Fibroblast of upper back skin (primary cell): Measurements from ENCODE around the gene POU2F1.

ENCODE experiments used
- DNase-seq: peaks from one replicate; pipeline ENCODE4 v3.0.0-alpha.2; 2013

Gene POU2F1

DNA sequence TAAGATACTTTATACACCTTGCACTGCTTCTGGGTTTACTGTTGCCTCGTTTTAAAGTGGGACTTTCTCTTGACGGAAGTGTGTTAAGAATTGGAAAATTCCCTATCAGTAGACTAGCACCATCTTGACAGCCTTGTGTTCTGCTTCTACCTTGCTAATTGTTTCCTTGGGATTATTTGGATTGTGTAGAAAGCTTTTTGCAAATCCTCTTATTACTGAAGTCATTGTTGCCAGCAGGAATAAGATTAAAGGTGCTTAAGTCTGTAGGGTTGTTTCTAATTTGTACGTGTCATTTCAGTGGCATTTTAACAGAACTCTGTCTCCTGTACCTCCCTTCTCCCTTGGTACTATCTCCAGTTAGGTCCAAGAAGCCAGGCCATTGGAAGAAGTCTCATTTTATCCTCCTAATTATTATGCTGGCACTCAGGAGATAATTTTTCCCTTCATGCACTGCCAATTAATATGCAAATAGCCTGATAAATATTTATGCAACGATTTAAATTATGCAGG is 107.7 kb downstream of the POU2F1 start:
- no peak for DNase-seq

DNA sequence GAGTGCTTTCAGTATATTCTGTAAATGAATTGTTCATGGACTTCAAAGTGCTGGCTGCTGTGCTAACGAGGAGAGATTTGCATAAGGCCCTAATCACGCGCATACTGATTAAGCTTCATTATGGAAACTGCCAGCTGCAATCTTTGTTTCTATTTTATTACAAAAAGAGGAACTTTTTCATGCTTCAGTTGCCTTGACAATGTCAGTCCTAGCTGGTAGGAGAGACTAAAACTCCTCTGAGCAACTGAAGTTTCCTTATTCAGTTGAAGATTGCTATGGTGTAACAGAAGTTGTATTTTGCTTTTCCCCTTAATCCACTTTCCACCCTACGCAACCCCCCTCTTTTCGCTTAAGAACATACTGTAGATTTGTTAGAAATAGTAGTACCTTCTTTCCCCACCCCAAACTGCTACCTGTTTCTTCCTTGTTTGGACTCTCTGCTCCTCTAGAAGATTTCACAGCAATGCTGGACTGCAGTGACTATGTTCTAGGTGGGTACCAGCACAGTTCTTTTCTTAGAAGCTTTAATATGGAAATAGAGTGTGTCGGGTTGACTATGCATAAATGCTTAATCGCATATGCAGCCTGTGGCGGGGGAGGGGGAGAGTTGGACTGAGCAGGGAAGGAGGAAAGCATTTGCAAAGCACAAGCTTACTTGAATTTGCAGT is 108.3 kb downstream of the POU2F1 start:
- no peak for DNase-seq

DNA sequence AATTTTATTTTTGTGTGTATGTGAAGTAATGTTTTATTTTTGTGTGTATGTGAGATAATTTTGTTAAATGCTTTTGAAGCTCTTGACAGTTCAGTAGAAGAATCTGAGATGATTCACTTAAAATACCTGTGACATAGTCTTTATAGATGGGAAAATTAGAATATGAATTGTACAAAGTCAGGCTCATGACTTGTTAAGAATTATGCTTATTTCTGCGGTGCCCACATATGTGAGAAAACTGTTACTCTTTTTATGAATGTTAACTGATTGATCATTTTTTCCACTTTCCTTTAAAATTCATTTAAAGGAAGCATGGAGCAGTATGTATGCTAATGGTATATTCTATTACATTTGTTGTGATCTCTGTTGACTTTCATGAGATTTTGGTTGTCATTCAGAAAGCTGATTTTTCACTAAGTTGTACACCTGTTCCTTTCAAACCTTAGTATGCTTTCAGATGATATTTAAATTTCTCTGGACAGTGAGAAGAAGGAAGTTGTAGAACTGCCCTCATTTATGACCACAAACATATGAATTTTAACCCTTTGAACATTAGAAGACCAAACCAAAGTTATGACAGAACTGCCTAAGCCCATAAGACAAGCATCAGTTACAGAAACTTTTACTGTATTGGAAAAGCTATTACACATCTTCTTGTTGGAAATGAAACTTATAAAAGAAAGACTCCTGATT is 110.1 kb downstream of the POU2F1 start:
- DNase-seq = no peak

DNA sequence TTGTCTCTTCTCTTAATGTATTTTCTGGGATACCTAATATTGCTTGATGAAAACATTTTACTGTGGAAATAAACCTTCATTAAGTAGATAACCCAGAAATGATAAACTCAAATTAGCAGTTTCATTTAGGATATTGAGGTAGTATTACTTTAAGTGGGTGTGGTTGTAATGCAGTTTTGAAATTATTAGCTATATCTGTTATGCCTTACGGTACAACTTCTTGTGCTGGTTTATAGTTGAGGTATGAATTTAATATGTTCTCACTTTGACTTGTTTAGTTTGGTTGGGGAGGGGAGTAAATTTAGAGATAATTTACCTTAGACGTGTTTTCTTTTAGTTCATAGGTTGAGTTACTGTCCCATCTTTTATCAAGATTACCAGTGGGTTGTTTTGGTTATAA is 111.0 kb downstream of the POU2F1 start:
- no peak for DNase-seq

DNA sequence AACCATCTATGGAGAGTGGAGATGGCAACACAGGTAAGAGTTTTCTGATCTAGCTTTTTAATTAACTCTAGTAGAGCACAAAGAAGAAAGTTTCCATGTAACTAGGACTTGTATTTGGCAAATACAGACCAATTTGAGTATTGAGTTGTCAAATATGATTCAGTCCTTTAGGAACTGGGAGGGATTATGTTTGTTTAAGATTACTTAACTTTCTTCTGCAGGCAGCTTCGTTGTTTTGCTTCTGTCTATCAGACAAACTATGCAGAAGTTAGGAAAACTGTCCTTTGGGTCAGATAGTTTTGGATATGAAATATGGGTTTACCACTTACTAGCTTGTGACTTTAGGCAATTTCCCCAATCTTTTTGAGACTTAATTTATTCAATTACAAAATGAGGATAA is 111.8 kb downstream of the POU2F1 start:
- no peak for DNase-seq

DNA sequence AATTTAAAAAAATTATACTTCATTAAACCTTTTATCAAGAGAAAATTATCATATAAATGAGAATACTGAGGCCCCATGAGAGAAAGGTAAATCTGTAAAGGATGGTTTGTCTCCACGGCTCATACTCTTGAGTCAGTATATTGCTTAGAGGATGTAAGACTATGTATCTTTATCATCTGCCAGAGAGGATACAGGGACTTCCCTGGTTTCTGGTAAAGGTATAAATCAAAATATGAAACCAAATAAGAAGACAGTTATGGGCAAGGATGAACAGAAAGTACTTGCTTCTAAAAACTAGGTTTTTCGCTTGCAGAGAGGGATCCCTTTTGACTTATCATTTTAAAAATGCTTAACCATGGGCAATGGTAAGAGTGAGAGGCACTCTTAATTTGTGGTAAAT is 112.4 kb downstream of the POU2F1 start:
- no peak for DNase-seq

DNA sequence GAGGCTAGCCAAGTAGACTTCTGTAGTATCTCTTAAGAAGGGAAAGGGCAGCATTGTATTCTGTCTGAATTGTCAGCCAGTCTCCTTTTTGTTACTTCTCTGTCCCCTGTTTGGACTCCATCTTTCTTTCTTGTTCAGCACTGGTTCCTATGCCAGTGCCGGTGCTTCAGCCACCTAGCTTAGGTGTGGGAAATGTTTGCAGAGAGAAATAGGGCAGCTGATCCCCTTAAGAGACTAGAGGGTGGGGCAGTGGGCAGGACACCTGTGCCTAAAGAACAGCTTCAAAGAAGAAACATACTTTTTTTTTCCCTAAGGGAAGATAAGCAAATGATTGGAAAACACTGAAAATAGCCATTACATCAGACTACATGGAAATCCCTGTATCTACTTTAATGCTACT is 113.0 kb downstream of the POU2F1 start:
- DNase-seq = no peak

DNA sequence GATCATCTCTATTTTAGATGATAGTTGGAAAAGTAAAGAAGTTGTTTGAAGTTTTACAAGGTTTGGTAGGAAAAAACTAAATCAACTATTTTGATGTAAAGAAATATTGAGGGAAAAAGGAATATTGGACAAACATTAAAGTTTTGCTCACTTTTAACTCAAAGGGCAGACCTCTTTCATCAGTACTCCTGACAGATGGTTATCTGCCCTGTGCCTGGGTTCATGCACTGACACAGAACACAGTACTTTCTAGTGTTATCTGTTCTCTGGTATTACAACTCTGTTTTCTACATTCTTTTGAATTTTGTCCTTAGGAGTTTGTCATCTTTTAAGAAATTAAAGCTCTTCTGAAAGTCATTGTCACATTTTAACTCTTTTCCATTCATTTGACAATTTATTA is 118.7 kb downstream of the POU2F1 start:
- no peak for DNase-seq

DNA sequence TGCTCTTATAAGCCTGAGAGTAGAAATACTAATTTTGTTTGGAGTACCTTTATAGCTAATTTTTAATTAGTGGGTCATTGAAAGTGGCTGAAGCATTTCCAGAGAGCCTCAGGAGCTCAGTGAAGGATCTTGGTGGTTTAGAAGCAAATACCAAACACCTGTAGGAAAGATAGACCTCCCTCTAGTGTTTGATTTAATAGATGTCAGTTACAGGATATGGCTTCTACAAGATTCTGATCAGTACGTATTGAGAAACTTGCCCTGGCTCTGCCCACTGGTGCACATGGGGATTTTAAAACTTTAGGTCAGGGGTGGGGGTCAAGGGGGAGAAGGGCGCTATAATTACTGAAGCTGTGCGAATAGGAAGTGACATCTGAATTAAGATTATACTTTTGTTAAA is 122.2 kb downstream of the POU2F1 start:
- no peak for DNase-seq

DNA sequence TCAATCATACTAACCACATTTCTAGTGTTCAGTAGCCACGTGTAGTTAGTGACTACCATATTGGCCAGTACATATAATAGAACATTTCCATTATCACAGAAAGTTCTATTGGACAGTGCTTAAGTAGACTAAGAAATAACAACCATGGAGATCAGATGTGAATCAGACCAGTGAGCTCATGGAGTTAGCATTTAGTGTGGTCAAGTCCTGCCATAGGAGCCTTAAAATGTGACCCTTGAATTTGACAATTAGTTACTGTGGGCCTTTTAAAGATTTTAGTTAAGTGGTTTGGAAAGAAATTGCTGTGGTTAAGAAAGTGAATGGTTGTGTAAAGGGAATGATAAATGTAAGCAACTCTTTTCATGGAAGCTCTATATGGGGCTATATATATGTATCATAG is 123.4 kb downstream of the POU2F1 start:
- DNase-seq = peak; percentile 67

DNA sequence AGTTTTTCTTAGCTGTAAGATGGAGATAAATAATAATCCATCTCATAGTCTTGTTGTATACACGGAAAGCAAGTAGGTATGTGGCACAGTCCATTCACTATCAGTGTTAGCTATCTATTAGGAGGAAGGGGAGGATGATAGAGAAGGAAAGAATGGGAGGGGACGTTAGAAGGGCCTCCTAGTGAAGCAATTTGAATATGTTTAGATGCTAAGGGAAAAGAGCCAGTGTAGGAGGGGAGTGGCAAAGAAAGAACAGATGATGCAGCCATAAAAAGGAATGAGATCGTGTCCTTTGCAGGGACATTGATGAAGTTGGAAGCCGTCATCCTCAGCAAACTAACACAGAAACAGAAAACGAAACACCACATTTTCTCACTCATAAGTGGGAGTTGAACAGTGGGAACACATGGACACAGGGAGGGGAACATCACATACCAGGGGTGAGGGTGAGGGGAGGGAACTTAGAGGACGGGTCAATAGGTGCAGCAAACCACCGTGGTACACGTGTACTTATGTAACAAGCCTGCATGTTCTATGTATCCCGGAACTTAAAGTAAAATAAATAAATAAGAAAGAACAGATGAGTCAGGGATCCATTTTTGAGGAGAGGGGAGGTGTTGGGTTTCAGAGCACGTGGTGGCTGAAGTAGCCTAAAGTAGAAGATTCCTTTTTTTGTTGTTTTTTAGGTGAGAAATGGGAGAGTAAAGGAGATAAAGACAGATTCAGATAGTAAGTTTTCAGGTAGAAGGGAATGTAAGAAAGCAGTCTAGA is 124.1 kb downstream of the POU2F1 start:
- peak; percentile 1 for DNase-seq

DNA sequence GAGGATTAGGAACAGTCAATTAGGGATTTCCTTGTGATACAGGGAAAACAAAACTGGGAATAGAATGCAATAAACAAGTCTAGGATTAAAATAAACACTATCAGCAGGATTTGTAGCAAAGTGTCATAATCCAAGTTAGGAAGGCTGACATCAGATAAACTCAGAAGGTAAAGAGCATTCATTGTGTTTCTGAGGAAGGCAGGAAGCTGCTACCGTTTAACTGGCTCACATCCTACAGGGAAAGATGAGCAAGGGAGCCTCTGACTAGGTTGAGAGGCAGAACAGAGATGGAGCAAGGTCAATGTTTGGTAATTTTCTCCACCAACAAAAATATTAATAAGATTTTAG is 124.7 kb downstream of the POU2F1 start:
- DNase-seq = no peak

DNA sequence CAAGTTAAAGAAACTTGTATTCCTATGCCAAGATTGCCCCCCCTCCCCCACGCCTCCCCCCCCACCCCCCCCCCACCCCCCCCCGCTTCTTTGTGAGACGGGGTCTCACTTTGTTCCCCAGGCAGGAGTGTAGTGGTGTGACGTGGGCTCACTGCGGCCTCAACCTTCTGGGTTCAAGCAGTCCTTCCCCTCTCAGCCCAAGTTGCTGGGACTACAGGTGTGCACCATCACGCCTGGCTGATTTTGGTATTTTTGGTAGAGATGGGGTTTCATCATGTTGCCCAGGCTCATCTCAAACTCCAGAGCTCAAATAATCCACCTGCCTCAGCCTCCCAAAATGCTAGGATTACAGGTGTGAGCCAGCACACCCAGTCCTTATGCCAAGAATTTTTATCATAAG is 136.6 kb downstream of the POU2F1 start:
- no peak for DNase-seq

DNA sequence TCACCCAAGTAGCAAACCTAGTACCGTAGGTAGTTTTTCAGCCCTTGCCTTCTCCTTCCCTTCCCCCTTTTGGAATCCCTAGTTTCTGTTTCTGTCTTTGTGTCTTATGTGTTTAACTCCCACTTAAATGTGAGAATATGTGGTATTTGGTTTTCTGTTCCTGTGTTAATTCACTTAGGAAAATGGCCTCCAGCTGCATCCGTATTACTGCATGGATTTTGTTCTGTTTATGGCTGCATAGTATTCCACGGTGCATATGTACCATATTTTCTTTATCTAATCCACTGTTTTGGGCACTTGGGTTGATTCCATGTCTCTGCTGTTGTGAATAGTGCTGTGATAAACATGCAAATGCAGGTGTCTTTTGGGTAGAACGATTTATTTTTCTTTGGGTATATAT is 138.6 kb downstream of the POU2F1 start:
- DNase-seq = no peak

DNA sequence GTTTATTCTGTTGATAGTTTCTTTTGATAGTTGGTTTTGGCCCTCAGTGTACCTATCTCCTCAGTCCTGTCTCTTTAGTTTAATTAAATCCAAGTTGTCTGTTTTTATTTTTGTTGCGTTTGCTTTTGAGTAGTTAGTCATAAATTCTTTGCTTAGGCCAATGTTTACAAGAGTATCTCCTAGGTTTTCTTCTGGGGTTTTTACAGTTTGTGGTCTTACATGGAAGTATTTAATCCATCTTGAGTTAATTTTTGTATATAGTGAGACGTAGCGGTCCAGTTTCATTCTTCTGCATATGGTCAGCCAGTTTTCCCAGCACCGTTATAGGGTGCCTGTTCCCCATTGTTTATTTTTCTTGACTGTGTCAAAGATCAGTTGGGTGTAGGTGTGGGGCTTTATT is 139.4 kb downstream of the POU2F1 start:
- no peak for DNase-seq

DNA sequence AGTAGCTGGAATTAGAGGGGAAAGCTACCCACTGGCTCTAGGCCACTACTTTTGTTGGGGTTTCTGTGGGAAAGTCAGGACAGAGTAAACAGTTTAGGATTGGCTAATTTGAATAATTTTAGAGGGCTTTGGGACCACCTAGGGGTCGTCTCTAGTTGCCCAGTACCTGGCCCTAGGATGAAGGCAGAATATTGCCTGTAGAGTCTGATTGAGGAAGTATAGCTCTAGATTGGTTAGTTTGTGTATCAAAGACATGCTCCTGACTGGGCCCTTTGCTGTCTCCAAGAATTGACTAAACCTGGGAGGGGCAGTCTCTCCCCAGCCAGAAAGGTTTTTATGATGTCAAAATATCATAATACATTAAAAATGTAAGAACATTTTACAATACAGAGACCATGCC is 142.0 kb downstream of the POU2F1 start:
- no peak for DNase-seq

DNA sequence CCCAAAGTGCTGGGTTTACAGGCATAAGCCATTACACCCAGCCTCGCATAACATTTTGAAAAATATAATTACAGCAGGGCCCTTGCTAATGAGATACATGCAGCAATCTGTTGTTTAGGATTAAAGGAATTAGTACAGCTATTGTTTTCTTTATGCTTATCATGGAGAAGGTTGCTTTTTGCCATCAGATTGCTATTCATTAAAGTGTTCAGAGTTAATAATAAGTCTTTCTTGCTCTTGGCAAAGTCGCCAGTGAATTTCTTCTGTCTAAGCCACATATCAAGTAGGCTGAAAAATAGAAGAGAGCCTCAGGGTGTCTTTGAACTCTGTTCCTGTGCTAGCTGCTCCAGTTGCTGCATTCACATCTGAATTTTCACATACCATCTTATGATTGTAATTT is 144.1 kb downstream of the POU2F1 start:
- DNase-seq = no peak

DNA sequence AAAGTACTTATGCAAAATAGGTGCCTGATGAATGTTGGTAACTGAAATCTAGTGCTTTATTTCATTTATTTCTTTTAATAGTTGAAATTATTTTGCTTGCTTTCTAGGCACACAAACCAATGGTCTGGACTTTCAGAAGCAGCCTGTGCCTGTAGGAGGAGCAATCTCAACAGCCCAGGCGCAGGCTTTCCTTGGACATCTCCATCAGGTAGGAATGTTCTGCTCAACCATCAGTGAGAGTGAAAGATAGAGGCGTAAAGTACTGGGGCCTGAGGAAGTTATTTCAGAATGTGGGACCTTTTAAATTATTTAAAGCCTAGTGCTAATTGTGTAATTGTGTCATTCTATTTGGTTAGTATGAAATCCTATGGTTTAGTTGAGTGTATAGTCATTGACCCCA is 144.7 kb downstream of the POU2F1 start:
- no peak for DNase-seq

DNA sequence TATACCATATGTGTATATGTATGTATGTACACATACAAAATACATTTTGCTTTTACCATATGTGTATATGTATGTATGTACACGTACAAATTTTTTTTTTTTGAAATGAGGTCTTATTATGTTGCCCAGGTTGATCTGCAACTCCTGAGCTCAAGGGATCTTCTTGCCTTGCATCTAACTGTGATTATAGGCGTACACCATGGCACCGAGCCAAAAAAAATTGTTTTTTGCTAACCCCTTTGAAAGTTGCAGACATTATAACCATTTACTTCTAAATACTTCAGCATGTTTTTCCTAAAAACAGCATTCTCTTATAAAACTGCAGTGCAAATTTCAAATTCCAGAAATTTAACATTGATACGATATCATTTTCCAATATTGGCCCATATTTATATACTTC is 147.0 kb downstream of the POU2F1 start:
- no peak for DNase-seq

DNA sequence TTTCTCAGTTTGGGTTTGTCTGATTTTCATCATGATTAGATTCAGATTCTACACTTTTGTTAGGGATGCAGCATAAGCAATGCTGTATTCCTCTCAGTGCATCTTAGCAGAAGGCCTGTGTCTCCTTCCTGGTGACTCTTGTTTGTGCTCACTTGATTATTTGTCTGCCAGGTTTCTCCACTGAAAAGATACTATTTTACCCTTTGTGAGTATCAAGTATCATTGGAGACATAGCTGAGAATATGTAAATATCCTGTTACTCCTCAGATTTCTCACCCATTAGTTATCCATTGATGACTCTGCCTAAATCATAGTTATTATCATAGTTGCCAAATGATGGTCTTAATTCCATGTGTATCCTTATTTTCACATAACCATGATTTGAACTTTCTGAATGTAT is 148.5 kb downstream of the POU2F1 start:
- DNase-seq = no peak

DNA sequence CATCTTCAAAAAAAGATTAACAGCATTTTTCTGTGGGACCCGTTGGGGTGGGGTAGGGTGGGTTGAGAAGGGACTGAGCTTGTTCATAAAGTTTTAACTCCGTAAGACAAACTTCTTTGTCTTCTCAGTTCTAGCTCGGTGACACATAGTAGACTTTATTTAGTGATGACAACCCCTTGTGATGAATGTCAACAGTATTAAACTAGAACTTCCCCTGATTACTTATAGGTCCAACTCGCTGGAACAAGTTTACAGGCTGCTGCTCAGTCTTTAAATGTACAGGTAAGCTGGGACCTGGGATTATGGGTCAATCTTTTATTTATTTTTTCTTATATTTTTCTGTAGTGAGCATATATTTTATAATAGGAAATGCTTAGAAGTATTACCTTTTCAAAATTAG is 149.2 kb downstream of the POU2F1 start:
- no peak for DNase-seq

DNA sequence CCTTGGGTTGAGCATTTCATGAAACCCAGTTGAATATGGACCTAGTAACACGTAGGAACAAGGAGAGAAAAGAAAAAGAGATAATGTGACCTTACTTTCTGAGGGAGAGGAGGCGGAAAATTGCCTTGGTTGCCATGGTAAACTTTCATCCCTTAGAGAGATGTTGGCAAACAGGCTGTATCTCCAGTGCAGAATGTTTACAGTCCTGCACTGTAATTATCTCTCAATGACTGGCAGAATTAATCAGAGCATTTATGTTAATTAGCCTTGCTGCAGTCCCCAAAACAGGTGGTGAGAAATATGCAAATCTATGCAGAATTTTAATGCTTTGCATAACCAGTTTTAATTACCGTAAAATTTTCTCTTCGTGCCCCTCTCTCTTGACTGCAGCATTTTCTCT is 150.3 kb downstream of the POU2F1 start:
- DNase-seq = no peak

DNA sequence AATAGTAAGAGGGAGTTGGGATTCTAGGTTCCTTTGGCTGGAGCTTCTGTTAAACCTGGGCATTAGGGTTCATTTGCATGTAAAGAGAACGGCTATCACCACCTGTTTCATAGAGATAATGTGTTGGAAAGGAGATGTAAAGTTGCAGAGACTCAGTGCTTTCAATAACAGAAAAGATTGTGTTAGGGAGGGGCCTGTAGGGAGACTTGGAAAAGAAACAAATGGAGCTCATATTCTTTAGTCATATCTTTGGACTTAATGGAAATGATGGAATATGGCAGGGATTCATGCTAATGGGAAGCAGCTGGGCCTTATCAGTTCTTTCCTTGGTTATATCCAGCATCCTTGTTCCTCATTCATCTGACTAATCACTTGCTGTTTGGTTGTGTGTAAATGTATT is 152.7 kb downstream of the POU2F1 start:
- peak; percentile 48 for DNase-seq

DNA sequence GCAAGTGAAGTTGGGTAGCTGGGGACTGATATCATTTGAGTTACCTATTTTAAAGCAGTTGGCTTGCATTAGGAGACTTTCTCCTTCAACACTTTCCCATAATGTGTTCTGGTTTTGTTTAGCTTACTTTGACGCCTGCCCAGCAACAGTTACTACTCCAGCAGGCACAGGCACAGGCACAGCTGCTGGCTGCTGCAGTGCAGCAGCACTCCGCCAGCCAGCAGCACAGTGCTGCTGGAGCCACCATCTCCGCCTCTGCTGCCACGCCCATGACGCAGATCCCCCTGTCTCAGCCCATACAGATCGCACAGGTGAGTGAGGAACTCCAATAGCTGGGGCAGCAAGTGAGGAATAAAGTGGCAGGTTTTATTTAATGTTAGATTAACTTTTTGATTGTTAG is 153.3 kb downstream of the POU2F1 start:
- no peak for DNase-seq
